Erythroblast (primary cell): Measurements from ENCODE around the gene ANKRD62.
"Not testable (repeated sequence)": the region's sequence is repeated elsewhere in the genome, so short reads cannot be mapped to it uniquely, and the experiment has no call there.

ENCODE experiments used
- GATA1 ChIP-seq: IDR thresholded peaks from 2 replicates; pipeline ENCODE4 v1.6.1; 2011; ENCODE audit warnings: low read depth, mild to moderate bottlenecking, control low read depth, low read length, moderate library complexity
- POLR2A ChIP-seq: IDR thresholded peaks from 2 replicates; pipeline ENCODE4 v1.6.1; 2011; ENCODE audit warnings: mild to moderate bottlenecking, low read length

DNA sequence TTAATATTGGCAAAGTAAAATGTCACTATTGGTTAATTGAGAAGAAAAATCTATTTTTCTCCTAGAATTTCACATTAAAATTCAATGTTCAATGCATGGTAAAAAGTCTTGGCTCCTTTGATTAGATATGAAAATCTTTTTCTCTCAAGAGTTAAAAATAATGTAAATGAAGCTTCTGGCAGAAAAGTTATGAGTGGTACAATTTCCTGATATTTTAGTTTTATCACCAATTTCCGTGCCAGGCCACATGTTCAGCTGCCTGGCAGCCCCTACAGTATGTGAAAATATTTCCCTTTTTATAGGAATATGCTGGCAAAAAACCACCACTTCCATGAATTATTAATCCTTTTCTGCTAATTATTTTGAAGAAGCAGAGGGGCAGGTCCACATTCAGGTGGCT lies 22.6 kb upstream of the ANKRD62 start:
- not testable (repeated sequence) for TF ChIP-seq POLR2A, GATA1
